ENCODE measurements around the gene EIPR1.

Gene EIPR1

DNA sequence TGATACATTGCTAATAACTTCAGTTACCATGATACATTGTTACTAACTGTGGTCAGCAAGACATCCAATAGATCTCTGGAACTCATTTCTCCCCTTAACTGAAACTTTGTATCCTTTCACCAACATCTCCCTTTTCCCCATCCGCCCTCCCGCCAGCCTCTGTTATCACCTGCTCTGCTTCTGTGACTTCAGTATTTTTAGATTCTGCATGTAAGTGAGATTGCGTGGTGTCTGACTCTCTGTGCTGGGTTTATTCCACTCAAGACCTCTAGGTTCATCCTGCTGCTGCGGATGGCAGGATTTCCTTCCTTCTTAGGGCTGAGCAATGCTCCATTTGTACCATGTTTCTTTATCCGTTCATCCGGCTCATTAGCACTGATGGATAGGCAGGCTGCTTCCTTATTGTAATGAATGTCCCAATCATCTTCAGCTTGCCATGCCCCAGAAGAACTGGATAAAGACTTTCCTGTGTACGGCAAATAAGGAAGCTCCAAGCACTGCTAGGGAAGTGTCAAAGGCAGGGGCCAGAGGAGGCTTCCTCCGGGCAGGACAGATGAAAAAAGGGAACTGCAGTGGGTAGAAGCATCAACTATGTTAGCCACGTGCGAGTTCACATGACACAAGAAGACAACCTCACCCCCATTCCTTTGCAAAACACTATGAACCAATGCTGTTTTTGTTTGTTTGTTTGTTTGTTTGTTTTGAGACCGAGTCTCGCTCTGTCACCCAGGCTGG is 113.4 kb downstream of the EIPR1 start:
- DNase-seq, result no peak

DNA sequence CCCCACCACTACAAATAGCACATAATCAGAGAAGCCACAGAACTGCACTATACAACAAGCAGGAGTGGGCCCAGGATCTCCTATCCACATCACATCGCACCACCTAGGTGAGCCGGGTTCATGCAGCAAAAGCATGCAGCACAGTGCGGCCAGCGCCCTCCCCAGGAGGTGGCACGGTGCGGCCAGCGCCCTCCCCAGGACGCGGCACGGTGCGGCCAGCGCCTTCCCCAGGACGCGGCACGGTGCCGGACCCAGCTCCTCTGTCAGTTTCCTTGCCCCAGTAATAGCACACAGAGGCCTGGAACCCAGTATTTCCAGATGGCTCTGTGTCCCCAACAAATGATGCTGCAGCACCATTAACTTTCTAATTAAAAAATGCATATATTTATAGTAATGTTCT is 114.1 kb downstream of the EIPR1 start:
- no peak for DNase-seq

DNA sequence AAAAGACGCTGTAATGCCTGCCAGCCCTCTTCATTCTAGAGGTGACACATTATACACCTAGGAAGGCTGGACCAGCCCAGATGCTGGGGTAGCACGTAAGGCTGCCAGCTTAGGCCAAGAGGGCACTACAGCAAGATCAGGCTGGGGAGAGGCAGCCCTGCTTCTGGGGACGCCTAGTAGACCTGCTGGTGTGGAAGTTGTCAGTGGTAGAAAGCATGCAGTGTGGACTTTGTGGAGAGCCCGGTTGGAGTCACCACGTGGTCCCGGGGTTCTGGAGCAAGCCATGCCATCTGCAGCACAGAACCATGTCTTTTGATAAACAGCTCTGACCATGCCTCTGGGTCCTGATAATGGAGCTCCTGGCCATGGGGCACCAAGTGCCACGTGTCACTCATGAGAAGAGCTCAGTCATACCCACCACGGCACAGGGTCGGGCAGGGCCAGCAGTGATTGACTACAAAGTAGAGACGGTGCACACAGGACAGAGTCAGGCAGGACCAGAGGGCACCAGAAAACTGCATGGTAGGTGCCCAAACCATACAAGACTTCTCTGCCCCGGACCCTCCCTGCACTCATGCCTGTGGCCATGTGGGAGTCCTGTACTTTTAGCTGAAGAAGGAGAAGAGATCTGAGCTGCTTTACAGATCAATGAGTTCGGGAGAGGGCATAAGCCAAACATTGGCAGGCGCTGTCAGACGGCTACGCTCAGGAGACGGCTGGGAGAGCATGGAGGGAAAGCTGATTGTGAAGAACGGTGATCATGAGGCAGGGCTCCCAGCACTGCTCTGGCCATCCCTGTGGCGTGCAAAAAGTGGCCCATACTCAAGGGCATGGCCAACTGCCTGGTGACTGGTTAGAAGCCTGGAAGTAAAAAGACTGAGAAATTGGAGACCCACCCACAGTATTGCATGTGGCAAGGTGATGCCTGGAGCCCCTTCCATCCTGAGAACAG is 114.9 kb downstream of the EIPR1 start:
- DNase-seq, result no peak

DNA sequence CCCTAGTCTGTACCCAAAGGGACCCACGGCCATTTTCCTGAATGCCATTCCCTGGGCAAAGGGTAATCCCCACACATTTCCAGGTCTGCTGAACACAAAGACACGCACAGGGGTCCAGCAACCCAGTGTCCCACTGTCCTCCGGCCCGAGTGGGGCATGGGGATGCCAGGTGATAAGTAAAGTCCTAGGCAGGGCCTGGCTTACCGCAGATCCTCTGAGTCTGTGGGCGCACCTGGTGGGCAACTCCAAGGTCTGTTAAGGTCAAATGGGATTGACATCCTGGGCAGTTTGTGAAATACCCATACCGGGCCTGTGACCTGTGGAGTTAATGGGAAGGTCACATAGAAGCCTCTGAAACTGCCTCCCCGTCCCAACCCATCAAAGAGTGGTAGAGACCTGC is 116.1 kb downstream of the EIPR1 start:
- DNase-seq, result no peak

DNA sequence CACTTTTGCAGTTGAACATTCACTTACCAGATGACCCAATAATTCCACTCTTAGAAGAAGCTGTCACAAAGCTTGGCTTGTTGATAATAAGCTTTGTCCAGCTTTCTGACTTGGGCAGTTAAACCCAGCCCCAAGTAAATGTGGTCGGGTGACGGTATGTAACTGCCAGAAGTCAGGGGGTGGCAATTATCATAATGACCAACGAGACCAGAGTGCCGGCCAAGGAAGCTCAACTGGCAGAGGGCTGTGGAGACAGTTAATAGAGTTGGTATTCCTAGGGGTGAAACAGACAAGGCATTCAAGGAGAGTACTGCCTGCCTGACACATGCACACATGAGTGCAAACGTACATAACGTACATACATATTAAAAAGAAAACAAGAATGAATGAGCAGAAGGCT is 116.7 kb downstream of the EIPR1 start:
- DNase-seq, result no peak

DNA sequence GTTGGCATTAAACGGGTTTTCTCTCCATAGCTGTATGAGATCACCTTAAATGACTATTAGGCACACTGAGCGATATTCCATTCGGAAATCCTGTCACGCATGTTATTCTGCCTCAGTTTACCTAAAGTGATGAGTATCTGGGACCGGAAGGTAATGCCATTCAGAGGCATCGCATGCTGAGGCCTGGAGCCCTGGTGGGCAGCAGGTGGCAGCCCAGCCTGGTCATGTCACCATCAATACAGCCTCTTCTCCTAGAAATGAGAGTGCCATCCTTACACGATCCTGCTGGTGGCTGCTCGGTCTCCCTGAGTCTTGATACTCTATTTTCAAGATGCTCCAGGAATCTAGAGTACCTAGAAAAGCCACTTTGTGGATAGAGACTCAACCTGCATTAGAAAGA is 119.8 kb downstream of the EIPR1 start:
- no peak for DNase-seq

DNA sequence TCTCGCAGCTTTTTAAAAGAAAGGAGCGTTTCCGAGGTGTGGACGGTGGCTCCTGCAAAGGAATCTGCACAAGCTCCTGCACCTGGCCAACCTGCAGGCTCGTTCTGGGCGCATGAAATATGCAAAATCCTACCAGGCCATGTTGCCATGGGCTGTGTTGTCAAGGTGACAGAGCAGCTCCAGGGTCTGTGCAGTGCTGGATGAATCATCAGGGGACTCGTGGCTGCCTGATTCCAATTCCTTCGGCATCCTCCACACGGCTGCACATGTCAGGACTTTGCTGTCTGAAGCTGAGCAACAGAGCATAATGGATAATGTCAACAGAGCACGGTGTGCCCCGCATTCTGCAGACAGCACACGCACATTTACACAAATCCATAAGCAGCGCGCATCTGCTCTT is 120.5 kb downstream of the EIPR1 start:
- DNase-seq, result peak; percentile 12

DNA sequence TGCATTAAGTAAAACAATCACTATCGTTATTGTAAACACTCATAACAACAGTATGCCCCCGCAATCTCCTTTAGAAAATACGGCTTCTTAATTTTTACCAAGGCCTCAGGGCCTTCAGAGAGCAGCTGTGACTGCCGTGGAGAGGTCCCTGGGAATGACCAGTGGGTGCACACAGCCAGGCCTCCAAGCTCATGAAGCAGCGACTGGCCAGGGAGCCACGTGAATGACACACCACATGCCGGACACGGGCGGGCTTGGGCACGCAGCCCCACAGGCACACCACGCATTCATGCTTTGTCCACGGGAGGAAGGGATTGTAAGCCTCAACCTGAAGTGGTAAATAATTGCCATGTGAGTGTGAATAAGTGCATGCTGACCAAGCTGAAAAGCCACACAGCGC is 121.0 kb downstream of the EIPR1 start:
- DNase-seq, result no peak

DNA sequence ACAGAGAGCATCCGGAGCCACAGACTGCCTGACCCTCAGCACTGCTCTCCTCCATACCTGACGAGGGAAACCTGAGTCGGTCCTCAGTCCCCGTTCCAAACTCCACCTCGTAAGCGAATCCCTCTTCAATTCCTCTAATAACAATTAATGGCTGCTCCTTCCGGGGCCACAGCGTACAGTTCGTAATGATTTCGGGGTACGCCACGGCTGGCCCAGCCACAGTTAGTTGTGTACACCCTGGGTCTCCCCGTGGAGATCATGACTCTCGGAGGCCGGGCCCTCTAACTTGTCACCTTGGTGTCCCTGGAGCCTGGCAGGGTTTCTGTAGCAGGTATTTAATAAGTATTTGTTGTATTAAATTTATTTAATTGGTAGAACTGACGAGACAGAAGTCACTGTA is 121.5 kb downstream of the EIPR1 start:
- no peak for DNase-seq

DNA sequence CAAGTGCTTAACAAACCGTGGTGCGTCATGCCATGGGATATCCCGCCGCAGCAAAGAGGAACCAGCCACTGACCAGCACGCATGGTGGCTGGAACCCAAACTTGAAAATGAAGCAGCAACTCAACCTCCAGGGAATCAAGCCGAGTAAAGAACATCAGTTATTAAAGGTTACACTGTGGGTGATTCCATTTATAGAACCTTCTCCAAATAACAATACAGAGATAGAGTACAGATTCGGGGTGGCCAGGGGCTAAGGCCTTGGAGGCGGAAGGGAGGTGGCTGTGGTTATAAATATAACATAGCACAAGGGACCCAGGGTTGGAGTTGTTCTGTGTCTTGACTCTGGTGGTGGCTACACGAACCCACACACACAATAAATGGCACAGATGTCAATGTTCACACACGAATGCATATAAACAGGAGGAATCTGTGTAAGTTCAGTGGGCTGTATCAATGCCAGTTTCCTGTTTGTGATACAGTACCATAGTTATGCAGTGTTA is 123.1 kb downstream of the EIPR1 start:
- DNase-seq, result no peak

DNA sequence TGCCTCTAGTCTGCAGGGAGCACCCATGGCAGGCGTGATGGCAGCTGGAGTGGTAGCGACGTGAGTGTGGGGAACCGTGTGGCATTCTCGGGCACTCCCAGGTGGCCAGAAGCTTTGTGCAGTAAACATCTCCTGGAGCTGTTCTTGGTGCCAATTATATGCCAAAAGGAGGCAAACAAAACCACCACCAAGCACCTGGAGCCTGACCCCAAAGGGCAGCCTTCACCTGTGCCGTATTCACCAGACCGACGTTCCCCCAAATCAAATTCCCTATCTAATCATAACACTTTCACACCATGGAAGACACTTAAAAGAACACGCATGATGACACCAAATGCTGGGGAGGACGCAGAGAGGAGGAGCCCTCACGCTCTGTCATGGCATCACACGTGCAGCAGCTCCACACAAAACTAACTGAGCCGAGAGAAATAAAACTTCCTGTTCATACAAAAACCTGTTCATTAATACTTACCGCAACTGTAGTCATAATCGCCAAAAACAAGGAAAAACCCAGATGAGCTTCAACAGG is 123.6 kb downstream of the EIPR1 start:
- no peak for DNase-seq

DNA sequence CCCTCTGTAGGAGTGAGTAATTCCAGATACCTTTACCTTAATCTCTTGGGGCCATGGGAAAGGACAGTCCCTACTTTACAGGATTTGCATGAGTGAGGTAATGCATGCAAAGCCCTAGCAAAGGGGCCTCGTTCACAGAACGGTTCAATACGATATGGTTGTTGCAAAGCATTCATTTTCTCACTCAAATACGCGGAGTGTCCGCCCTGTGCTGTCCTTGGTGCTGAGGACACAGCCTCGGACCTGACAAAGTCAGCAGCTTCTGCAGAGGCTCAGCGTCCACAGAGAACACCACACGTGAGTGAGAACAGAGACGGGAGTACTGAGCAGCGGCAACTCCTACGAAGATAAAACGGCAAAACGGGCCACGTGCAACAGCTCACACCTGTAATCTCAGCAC is 125.7 kb downstream of the EIPR1 start:
- no peak for DNase-seq

DNA sequence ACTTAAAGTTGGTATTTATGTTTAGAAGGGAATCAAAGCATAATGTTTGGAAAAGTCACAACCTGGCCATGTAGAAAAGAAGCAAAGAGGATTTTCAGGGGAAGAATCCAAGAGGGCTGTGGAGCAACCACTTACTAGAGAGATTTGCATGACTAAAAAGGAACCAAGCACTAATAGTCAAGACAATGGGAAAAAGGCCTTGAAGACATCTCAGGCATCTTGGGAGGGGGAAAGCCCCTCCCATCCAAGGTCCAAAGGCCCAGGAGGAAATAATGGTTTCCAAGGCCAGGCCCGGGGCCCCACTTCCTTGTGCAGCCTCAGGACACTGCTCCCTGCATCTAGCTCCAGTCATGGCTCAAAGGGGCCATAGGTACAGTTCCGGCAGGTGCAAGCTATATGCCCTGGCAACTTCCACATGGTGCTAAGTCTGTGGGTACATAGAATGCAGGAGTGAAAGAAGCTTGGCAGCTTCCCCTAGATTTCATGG is 128.1 kb downstream of the EIPR1 start:
- no peak for DNase-seq

DNA sequence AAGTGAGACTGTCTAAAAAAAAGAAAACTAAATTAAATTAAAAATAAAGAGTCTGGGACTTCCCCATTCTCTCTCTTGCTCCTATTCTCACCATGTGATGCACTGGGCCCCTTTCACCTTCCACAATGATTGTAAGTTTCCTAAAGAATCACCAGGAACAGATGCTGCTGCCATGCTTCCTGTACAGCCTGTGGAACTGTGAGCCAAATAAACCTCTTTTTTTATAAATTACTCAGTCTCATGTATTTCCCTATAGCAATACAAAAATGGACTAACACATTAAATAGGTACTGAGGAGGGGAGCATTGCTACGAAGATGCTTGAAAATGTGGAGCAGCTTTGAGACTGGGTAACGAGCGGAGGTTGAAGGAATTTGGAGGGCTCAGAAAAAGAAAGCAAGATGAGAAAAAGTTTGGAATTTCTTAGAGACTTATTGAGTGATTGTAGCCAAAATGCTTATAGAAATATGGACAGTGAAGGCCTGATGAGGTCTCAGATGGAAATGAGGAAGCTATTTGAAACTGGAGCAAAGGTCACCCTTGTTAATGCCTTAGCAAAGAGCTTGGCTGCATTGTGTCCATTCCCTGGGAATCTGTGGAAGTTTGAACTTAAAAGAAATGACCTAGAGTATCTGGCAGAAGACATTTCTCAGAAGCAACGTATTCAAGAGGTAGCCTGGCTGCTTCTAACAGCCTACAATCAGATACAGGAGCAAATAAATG is 128.7 kb downstream of the EIPR1 start:
- no peak for DNase-seq

DNA sequence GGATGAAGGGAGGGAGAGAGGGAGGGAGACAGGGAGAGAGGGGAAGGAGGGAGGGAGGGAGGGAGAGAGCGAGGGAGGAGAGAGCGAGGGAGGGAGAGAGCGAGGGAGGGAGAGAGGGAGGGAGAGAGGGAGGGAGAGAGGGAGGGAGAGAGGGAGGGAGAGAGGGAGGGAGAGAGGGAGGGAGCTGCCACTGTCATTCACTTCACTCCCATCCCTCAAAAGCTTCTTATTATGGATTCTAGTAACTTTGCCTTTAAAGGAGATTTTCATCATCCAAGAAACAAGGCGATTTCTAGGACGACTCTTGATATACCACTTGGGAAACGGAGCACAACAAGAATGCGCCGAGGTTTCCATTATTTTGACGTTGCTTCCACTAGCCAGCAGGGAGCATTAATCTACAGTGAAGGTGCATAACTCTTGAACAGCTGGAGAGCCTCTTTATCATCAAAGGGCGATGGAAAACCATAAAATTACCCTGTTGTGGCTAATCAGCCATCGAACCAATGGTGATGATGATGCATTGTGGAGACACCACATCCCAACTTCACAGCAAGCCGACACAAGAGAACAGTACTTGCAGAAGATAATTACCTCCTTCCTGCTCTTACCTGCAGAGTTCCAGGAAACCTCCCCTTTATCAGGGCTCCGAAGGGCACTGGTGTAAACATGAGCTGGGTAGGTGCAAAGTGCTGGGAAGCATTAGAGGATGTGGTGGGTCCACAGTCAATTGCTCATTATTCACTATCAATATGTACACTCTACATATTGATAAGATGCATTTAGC is 130.5 kb downstream of the EIPR1 start:
- peak; percentile 57 for DNase-seq

DNA sequence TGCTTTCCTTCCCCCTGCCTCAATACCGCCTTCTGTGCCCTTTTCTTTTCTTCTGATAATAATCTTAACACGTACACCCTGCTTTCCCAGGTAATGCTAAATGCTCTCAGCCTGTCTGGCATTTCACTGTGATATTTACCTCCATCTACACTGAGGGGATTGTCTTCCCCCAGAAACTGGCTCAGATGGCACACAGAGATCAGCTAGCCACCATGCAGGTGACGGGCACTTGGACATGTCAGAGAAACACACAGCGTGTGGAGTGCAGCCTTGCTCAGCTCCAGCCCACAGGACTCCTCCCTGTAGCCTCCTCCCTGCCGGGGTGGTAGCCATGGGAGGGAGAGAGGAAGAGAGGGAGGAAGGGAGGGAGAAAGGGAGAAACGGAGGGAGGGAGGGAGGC is 131.2 kb downstream of the EIPR1 start:
- no peak for DNase-seq

DNA sequence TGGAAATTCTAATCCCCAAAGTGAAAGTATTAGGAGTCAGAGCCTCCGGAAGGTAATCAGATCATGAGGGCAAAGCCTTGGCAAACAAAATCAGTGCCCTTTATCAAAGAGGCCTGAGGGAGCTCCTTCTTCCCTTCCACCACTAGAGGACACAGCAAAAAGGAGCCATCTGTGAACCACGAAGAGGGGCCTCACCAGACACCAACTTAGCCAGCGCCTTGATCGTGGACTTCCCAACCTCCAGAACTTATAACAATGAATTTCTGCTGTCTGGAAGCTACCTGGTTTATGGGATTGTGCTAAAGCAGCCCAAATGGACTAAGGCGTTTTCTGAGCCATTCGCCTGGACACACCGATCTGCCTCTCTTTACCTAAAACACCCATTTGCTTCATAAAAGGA is 133.1 kb downstream of the EIPR1 start:
- no peak for DNase-seq

DNA sequence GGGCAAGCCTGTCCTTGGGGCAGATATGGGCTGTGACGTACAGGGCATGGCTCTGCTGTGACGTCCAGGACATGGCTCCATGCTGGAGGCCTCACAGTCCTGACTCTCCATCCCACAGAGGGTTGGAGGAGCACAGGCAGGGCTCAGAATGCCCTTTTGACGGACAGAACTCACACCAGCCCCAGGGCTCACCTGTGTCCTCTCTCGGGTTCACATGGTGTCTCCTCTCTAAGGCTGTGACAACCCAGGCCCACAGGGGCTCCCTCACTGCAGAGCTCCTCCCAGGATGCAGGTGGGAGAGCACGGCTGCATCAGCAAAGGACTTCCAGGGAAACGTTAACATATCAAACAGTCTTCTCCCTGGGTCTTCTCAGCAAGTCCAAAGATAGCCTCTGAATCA is 133.8 kb downstream of the EIPR1 start:
- no peak for DNase-seq

DNA sequence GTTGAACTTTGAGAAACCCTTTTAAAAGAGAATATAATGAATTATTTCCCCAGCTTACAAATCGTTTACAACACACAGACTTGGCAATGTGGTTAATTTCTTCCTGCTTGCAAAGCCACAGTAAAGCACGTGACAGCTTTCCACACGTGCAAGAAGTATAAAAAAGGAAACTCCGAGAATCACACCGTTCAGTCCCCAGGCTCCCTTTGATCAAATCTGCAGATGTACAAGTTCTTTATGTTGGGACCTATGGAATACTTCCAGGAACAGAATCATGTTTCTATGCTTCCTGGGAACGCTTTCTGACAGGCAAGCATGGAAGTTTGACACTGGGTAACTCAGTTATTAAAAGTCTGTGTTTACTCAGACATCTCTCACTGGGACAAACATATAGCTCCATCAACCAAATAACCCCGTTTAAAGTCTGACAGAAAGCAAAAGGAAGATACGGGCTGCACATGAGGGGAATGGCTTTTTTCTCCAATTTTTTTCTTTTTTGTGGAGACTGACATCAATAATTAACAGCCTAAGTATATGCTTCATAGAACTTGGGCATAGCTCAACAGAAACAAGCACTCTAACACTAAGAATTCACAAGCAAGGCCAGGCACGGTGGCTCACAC is 134.8 kb downstream of the EIPR1 start:
- DNase-seq, result no peak

DNA sequence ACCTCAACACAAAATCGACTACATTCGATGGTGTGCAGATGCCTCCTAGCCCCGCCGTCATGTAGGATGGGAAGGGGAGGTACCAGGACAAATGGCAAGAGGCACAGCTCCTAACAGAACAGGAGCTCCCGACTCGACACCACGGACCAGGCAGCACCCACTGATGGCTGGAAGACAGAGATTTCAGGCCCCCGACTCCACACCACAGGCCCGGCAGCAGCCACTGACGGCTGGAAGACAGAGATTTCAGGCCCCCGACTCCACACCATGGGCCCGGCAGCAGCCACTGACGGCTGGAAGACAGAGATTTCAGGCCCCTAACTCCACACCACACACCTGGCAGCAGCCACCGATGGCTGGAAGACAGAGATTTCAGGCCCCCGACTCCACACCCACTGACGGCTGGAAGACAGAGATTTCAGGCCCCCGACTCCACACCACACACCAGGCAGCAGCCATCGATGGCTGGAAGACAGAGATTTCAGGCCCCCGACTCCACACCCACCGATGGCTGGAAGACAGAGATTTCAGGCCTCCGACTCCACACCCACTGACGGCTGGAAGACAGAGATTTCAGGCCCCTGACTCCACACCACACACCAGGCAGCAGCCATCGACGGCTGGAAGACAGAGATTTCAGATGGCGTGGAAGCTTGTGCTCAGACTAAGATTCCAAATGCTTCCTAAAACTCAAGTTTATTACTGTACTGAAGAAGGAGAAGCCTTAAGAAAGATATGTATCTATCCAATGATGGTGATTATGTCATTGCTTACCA is 135.5 kb downstream of the EIPR1 start:
- no peak for DNase-seq

Measured in DMS79 treated with DMSO at 0.1 percent for 48 hours (cell line).